Measurements from ENCODE around the gene PTPRN2. TPM values are rescaled to one million over a fixed set of nuclear protein-coding genes. Genes with fewer than 3 reads are reported as not detected.

PTPRN2 gene
- polyA plus RNA-seq, 1 of the 3 experiments (the other 2 are of a cell fraction) = 4.0 TPM

DNA sequence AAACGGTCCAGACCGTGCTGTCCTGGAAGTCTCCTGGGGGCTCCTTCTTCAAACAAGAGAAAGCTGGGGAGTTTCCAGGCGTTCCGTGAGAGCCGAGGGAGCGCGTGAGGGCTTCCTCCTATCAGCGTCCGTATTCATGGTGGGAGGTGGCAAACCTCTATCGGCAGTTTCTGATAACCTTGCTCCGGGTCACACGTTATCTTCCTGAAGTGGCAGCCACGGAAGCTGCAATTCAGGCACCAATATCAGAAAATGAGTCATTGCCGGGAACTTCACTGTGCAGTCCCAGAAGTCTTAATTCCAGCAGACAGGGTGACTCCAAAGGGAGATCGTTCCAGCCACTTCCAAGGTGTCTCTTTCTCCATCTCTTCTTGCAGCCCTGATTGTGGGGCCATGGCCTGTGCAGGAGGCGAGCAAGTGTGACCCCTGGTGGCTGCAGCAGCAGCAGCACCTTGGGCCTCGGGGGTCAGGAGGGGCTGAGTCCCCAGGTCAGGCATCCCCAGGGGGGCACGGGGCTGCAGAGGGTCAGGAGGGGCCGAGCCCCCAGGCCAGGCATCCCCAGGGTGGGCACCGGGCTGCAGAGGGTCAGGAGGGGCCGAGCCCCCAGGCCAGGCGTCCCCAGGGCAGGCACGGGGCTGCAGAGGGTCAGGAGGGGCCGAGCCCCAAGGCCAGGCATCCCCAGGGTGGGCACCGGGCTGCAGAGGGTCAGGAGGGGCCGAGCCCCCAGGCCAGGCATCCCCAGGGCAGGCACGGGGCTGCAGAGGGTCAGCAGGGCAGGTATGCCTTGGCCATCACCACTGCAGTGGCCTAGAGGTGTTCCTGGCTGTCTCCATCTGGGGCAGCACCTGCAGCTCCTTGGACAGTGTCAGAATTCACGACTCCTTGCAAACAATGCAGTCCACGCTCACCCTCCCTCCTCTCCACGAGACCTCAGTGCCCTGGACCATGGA is 712.1 kb downstream of the PTPRN2 start:
- TF ChIP-seq RAD21 (IDR thresholded peaks at IDR 0.05; ENCODE audit: low read length) (peak; percentile 87), SMC3 (IDR thresholded peaks at IDR 0.05; ENCODE audit: low read depth, low read length) (peak; percentile 77), RCOR1 (IDR thresholded peaks at IDR 0.05; ENCODE audit: low read length) (no peak)
- DNase-seq = peak; percentile 91
- Histone ChIP-seq H3K9ac (no peak overlapping the region), H3K4me3 (ENCODE audit: low read depth in 2 of 2, low read length in 1 of 2) (no peak overlapping the region), H4K20me1 (ENCODE audit: insufficient read depth) (no peaks in the 10 kb centered on the region), H3F3A (replicated peaks; ENCODE audit: insufficient read depth) (no peaks in the 10 kb centered on the region), H3K27ac (ENCODE audit: low read depth in 2 of 2, low read length in 1 of 2) (no peak overlapping the region), H3K4me1 (ENCODE audit: control insufficient read depth in 1 of 2, insufficient read depth in 2 of 2, low read depth in 1 of 2, low read length in 1 of 2) (peaks cover 0 to 2% of the 10 kb centered on the region in 2 experiments; a peak in 1 of 4 replicates), H3K36me3 (replicated peaks in 1 of 2; ENCODE audit: control insufficient read depth in 1 of 2, insufficient read depth in 2 of 2, low read length in 1 of 2) (no peaks in the 10 kb centered on the region), H3K9me2 (no peaks in the 10 kb centered on the region), H3K9me3 (peaks cover 8% of the 10 kb centered on the region; the same call in 1 of the 2 replicates), H3K4me2 (no peak overlapping the region), H3K27me3 (ENCODE audit: insufficient read depth) (no peaks in the 10 kb centered on the region), H2AFZ (ENCODE audit: low read depth) (no peak overlapping the region), H3K79me2 (ENCODE audit: insufficient read depth) (no peaks in the 10 kb centered on the region)
- POLR2A ChIA-PET = interaction anchor here (0.5 kb wide), 1 partner anchor 399 kb away, joined by 3 read pairs; no protein-coding TSS in a partner anchor
- CTCF ChIA-PET = interaction anchor here (0.6 to 1.3 kb wide), 18 partner anchors 10 to 458 kb away, joined by 3 to 5 read pairs (median 3); no protein-coding TSS in a partner anchor
- WGBS (ENCODE audit: low lambda C conversion rate) = 52% methylated on average over 20 of the region's 30 CpGs

DNA sequence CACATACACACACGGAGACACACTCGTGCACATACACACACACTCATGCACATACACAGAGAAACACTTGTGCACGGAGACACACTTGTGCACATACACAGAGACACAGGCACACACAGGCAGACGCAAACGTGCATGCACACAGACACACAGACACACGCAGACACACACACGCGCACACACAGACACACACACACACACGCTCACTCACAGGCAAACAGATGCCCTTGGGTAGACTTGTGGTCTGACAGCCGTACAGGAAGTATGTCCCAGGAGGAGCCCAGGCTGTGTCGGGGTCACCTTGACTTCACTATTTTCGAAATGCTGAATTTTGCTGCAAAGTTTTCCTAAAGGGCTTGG is 712.8 kb downstream of the PTPRN2 start:
- CTCF ChIA-PET = interaction anchor here (0.6 to 1.5 kb wide), 16 partner anchors 11 to 477 kb away, joined by 3 to 5 read pairs (median 3); no protein-coding TSS in a partner anchor
- no peak overlapping the region for H3K4me2 ChIP-seq
- H4K20me1 ChIP-seq (ENCODE audit: insufficient read depth) = no peaks in the 10 kb centered on the region

DNA sequence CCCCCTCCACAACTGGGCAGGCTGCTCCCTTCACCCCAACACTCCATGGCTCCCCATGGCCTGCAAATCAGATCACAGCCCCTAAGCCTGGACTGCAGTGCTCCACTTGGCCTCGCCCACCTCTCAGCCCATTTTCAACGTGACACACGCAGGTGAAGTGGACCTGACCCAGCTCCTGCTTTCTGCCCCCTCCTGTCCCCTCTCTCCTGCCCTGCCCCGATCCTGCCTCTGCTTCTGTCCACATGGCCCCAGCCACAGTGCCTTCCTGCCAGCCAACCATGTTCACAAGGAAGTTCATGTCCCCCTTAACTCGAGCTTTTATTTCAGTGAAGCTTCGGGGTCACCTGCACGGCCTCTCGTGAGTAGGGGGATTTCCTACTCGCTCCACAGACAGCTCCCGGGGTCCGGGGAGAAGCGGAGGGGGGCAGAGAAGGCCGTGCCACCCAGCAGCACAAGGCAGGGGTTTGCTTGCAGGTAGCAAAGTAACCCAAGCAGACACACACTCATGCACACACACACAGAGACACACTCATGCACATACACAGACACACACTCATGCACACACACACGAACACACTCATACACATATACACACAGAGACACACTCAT is 713.3 kb downstream of the PTPRN2 start:
- WGBS (ENCODE audit: low lambda C conversion rate) = 28% methylated on average over 10 of the region's 14 CpGs
- Histone ChIP-seq H3K4me1 (ENCODE audit: control insufficient read depth in 1 of 2, insufficient read depth in 2 of 2, low read depth in 1 of 2, low read length in 1 of 2) (peaks cover 0 to 2% of the 10 kb centered on the region in 2 experiments; a peak in 1 of 4 replicates), H3K4me3 (ENCODE audit: low read depth in 2 of 2, low read length in 1 of 2) (no peak overlapping the region), H3K9me2 (no peaks in the 10 kb centered on the region), H3K27me3 (ENCODE audit: insufficient read depth) (no peaks in the 10 kb centered on the region), H4K20me1 (ENCODE audit: insufficient read depth) (no peaks in the 10 kb centered on the region), H2AFZ (ENCODE audit: low read depth) (no peak overlapping the region), H3F3A (replicated peaks; ENCODE audit: insufficient read depth) (no peaks in the 10 kb centered on the region), H3K9ac (no peak overlapping the region), H3K27ac (ENCODE audit: low read depth in 2 of 2, low read length in 1 of 2) (no peak overlapping the region), H3K36me3 (replicated peaks in 1 of 2; ENCODE audit: control insufficient read depth in 1 of 2, insufficient read depth in 2 of 2, low read length in 1 of 2) (no peaks in the 10 kb centered on the region), H3K4me2 (no peak overlapping the region), H3K9me3 (no peaks in the 10 kb centered on the region), H3K79me2 (ENCODE audit: insufficient read depth) (no peaks in the 10 kb centered on the region)
- DNase-seq = no peak
- POLR2A ChIA-PET = interaction anchor here (0.5 kb wide), 1 partner anchor 400 kb away, joined by 3 read pairs; no protein-coding TSS in a partner anchor
- TF ChIP-seq JUND (IDR thresholded peaks at IDR 0.05) (no peak), FOSL2 (IDR thresholded peaks at IDR 0.05; ENCODE audit: borderline replicate concordance, low read depth) (no peak), MXI1 (IDR thresholded peaks at IDR 0.05; ENCODE audit: low read depth, low read length) (no peak), TAF1 (IDR thresholded peaks at IDR 0.05; ENCODE audit: borderline replicate concordance, low read depth, low read length) (no peak), EP300 (IDR thresholded peaks at IDR 0.05; ENCODE audit: borderline replicate concordance in 1 of 2, low read depth in 1 of 2, low read length in 1 of 2) (no peak), SIN3A (IDR thresholded peaks at IDR 0.05; ENCODE audit: borderline replicate concordance, low read depth, low read length) (no peak), FOXM1 (IDR thresholded peaks at IDR 0.05; ENCODE audit: low read depth) (no peak), TEAD4 (IDR thresholded peaks at IDR 0.05; ENCODE audit: borderline replicate concordance, insufficient read depth) (no peak), NRF1 (IDR thresholded peaks at IDR 0.05; ENCODE audit: low read depth, low read length) (no peak), NFIC (IDR thresholded peaks at IDR 0.05; ENCODE audit: borderline replicate concordance) (no peak), RXRA (IDR thresholded peaks at IDR 0.05; ENCODE audit: borderline replicate concordance, low read depth) (no peak), CHD2 (IDR thresholded peaks at IDR 0.05; ENCODE audit: low read length, partially characterized antibody) (no peak), FOXJ3 (CRISPR knock-in tag; IDR thresholded peaks at IDR 0.05) (no peak)
- TF ChIP-seq, protein P1, sequence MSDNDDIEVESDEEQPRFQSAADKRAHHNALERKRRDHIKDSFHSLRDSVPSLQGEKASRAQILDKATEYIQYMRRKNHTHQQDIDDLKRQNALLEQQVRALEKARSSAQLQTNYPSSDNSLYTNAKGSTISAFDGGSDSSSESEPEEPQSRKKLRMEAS (IDR thresholded peaks at IDR 0.05; ENCODE audit: low read depth) = no peak
- TF ChIP-seq, protein P2, sequence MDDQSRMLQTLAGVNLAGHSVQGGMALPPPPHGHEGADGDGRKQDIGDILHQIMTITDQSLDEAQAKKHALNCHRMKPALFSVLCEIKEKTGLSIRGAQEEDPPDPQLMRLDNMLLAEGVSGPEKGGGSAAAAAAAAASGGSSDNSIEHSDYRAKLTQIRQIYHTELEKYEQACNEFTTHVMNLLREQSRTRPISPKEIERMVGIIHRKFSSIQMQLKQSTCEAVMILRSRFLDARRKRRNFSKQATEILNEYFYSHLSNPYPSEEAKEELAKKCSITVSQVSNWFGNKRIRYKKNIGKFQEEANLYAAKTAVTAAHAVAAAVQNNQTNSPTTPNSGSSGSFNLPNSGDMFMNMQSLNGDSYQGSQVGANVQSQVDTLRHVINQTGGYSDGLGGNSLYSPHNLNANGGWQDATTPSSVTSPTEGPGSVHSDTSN (IDR thresholded peaks at IDR 0.05) = no peak
- CTCF ChIA-PET = interaction anchor here (0.6 to 1.5 kb wide), 15 partner anchors 11 to 634 kb away, joined by 3 to 5 read pairs (median 3); no protein-coding TSS in a partner anchor

More for the DNA sequence above, 712.8 kb downstream of the PTPRN2 start:
- Histone ChIP-seq H3K36me3 (replicated peaks in 1 of 2; ENCODE audit: control insufficient read depth in 1 of 2, insufficient read depth in 2 of 2, low read length in 1 of 2) (no peaks in the 10 kb centered on the region), H3K79me2 (ENCODE audit: insufficient read depth) (no peaks in the 10 kb centered on the region), H2AFZ (ENCODE audit: low read depth) (no peak overlapping the region), H3K27me3 (ENCODE audit: insufficient read depth) (no peaks in the 10 kb centered on the region), H3K4me3 (ENCODE audit: low read depth in 2 of 2, low read length in 1 of 2) (no peak overlapping the region), H3K9me3 (0 out of 2 replicates have a peak, but pooled peaks cover 1% of the 10 kb centered on the region), H3K4me1 (ENCODE audit: control insufficient read depth in 1 of 2, insufficient read depth in 2 of 2, low read depth in 1 of 2, low read length in 1 of 2) (peaks cover 0 to 2% of the 10 kb centered on the region in 2 experiments; a peak in 1 of 4 replicates), H3K9me2 (no peaks in the 10 kb centered on the region), H3K9ac (no peak overlapping the region), H3K27ac (ENCODE audit: low read depth in 2 of 2, low read length in 1 of 2) (no peak overlapping the region), H3F3A (replicated peaks; ENCODE audit: insufficient read depth) (no peaks in the 10 kb centered on the region)
- POLR2A ChIA-PET = interaction anchor here (0.5 kb wide), 1 partner anchor 399 kb away, joined by 3 read pairs; no protein-coding TSS in a partner anchor
- WGBS (ENCODE audit: low lambda C conversion rate) = 74% methylated on average over 12 of the region's 12 CpGs
- no peak for DNase-seq
- TF ChIP-seq TAF1 (IDR thresholded peaks at IDR 0.05; ENCODE audit: borderline replicate concordance, low read depth, low read length) (no peak), RFX5 (IDR thresholded peaks at IDR 0.05; ENCODE audit: low read length) (no peak)
- TF ChIP-seq, protein P1 (IDR thresholded peaks at IDR 0.05; ENCODE audit: low read depth) = no peak
